ENCODE results near the gene ASPHD2. TPM values are rescaled to one million over a fixed set of nuclear protein-coding genes. Genes with fewer than 3 reads are reported as not detected.

Gene ASPHD2
- total and polyA plus RNA-seq, 2 of the 13 experiments (the other 11 are each of a cell fraction or from before 2014, with no cell fraction given): 0.04 TPM

- peak; percentile 38; the same call in 1 of the 2 replicates for TF ChIP-seq ZNF773 (CRISPR knock-in tag; IDR thresholded peaks at IDR 0.05; ENCODE audit: borderline replicate concordance)
- peak; percentile 47 for TF ChIP-seq NFYB (CRISPR knock-in tag; IDR thresholded peaks at IDR 0.05)
- TF ChIP-seq HMGXB3 (CRISPR knock-in tag; IDR thresholded peaks at IDR 0.05; ENCODE audit: borderline replicate concordance): peak; percentile 70; the same call in 1 of the 2 replicates
- TF ChIP-seq PLSCR1 (CRISPR knock-in tag; IDR thresholded peaks at IDR 0.05; ENCODE audit: borderline replicate concordance): 0 out of 2 replicates have a peak, but pooled peaks have one; percentile 12
- TF ChIP-seq REST (IDR thresholded peaks at IDR 0.05; ENCODE audit: borderline replicate concordance in 1 of 2, low read depth in 1 of 2, low read length in 2 of 2): peak in 1 of 2 experiments; percentile 37; a peak in 1 of 4 replicates
- no peak; the same call in 1 of the 2 replicates for TF ChIP-seq NR0B2 (CRISPR knock-in tag; IDR thresholded peaks at IDR 0.05)
- no peak for TF ChIP-seq ZNF572 (CRISPR knock-in tag; IDR thresholded peaks at IDR 0.05)
- peak; percentile 93 for TF ChIP-seq GMEB1 (CRISPR knock-in tag; IDR thresholded peaks at IDR 0.05; ENCODE audit: borderline replicate concordance)
- TF ChIP-seq KDM2A (CRISPR knock-in tag; IDR thresholded peaks at IDR 0.05; ENCODE audit: borderline replicate concordance, low read depth): peak; percentile 92
- peak; percentile 89 for TF ChIP-seq PITX1 (CRISPR knock-in tag; IDR thresholded peaks at IDR 0.05)
- peak; percentile 54 for TF ChIP-seq FOSL2 (CRISPR knock-in tag; IDR thresholded peaks at IDR 0.05)
- TF ChIP-seq ZNF644 (CRISPR knock-in tag; IDR thresholded peaks at IDR 0.05; ENCODE audit: low read depth): no peak
- peak; percentile 81; the same call in 1 of the 2 replicates for TF ChIP-seq ZNF772 (CRISPR knock-in tag; IDR thresholded peaks at IDR 0.05)
- TF ChIP-seq MBNL3 (CRISPR knock-in tag; conservative IDR thresholded peaks at IDR 0.05): no peak
- TF ChIP-seq ZNF207 (IDR thresholded peaks at IDR 0.05; ENCODE audit: borderline replicate concordance): no peak
- TF ChIP-seq ZNF124 (CRISPR knock-in tag; IDR thresholded peaks at IDR 0.05): peak; percentile 62
- TF ChIP-seq SP4 (CRISPR knock-in tag; IDR thresholded peaks at IDR 0.05): peak; percentile 92
Measured at GRCh38 chr22:26483439-26484359, 54.6 kb downstream of the ASPHD2 start, which contains the start of the genes HPS4 and SRRD (continued).

All from HepG2 (cell line).